Stomach (tissue), 9 donors: ENCODE data around the gene C1QBP. TPM values are rescaled to one million over a fixed set of nuclear protein-coding genes. Genes with fewer than 3 reads are reported as not detected.

Experiments
- DNase-seq, 2 donors: peaks; one replicate each; pipeline versions ENCODE4 v3.0.0 to v3.0.0-alpha.2; 2013 to 2019
- H3K27ac ChIP-seq, 5 donors: fragments of 200-600 bp in 4 of 5; sonication (generic) in 4 of 5; one replicate each; pipeline ENCODE4 v1.5.1; 2013 to 2019; ENCODE audit warnings: mild to moderate bottlenecking in 1 of 5, moderate library complexity in 1 of 5
- H3K27me3 ChIP-seq, 3 donors: fragments of 200-600 bp; sonication (generic); one replicate each; pipeline ENCODE4 v1.5.1; 2017 to 2019; ENCODE audit warnings: mixed run types in 1 of 3
- H3K36me3 ChIP-seq, 4 donors: fragments of 200-600 bp; sonication (generic); 1 replicate in 3 of 4; 2 replicates in 1 of 4; pipeline ENCODE4 v1.5.1; 2016 to 2019
- H3K4me1 ChIP-seq, 4 donors: fragments of 200-600 bp; sonication (generic); one replicate each; pipeline ENCODE4 v1.5.1; 2016 to 2019
- H3K4me3 ChIP-seq, 4 donors: fragments of 200-600 bp; sonication (generic) in 3 of 4; one replicate each; pipeline ENCODE4 v1.5.1; 2016 to 2019; ENCODE audit warnings: mild to moderate bottlenecking in 1 of 4
- H3K9me3 ChIP-seq, 4 donors: fragments of 200-600 bp; sonication (generic); one replicate each; pipeline ENCODE4 v1.5.1; 2016 to 2019
- EP300 ChIP-seq: sonication (generic); formaldehyde crosslinking; IDR thresholded peaks from one replicate; pipeline ENCODE4 v1.6.1; 2017; ENCODE audit warnings: antibody characterized with exemption
- POLR2A ChIP-seq, 4 donors: fragments of 450-650 bp; IDR thresholded peaks; one replicate each; pipeline ENCODE4 v1.6.1; 2016; ENCODE audit warnings: antibody characterized with exemption in 4 of 4, control low read depth in 2 of 4, mild to moderate bottlenecking in 1 of 4, moderate library complexity in 1 of 4
- POLR2AphosphoS5 ChIP-seq, 3 donors: sonication (generic); formaldehyde crosslinking; IDR thresholded peaks; one replicate each; pipeline ENCODE4 v1.6.1; 2016; ENCODE audit warnings: antibody characterized with exemption in 3 of 3
- WGBS, 5 donors: extraction: QIAGEN DNeasy Blood & Tissue Kit in 3 of 5; methylation state at CpG; one replicate each; pipeline versions ENCODE4 v1.1.5 to v1.1.7; 2013 to 2018; 5-methylcytosine and 5-hydroxymethylcytosine counted together
- intact Hi-C: fragments of 100-400 bp; cut with DNase I; formaldehyde crosslinking; loops from one replicate; pipeline ENCODE4 v1.15.1; 2023; ENCODE audit warnings: low total_unique reads
- polyA plus RNA-seq, 3 donors: library from polyadenylated mRNA; stranded (reverse); fragments of 200-250 nt; gene quantifications; one replicate each; pipeline ENCODE4 v1.2.3, GENCODE V29; 2013
- total RNA-seq, 5 donors: library from RNA; depleted of rRNA; stranded (reverse); fragments of >200 nt; gene quantifications; one replicate each; pipeline versions ENCODE4 v1.1.0 to v1.2.3, GENCODE V29; 2014 to 2016
- TF ChIP-seq, protein P1 (sequence below), 7 experiments: fragments of 450-650 bp in 4 of 7; fragments of 200-600 bp in 3 of 7; sonication (generic) in 3 of 7; IDR thresholded peaks; one replicate each; pipeline ENCODE4 v1.5.1; 2016 to 2019; ENCODE audit warnings: antibody characterized with exemption in 7 of 7, control low read depth in 2 of 7, mild to moderate bottlenecking in 1 of 7
- donor health status: healthy with polysubstance abuse.
- donor health status: Bipolar disorder and iron deficiency.
- donor health status: healthy.

C1QBP gene
- total and polyA plus RNA-seq, 8 donors = 26.8 to 320 (median 95.4) TPM

DNA sequence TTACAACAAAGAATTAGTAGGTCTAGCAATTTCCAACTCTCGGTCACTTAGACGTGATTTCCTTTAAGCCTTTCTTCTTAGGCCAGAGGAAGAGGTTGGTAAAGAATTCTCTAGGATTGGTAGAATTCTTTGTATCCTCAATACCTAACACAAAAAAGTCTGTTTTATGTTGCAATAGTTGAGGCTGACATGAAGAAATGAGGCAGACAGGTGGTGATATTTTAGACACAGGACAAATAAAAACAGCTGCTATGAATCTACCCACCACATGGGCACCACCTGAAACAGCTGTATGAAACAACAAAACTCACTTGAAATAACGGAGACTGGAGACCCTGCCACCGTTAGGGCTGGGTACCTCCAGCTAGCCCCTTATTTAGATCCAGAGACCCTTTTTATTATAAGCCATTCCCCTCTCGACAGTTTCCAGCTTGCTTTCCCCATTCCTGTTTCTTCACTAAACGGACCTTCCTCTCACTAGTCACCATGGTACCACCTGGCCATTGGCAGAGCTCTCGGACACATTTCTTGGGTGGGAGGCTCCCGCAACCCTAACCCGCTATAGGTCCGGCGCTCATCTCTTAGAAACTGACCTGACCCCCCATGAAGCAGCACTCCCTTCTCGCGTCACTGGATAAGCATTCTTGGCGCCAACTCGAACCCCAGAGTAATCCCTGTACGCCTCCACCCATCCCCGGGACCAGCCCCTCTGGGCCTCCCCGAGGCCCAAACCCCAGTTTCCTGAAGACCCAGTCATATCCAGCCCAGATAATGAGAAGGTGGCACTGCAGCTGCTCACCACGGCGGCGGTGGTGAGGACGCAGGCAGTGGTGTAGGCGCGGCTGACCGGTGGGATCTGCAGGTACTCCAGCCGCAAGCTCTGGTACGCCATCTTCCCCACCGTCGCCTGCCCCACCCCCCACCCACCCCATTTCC lies 46.6 kb upstream of the C1QBP start, which contains the start of gene DERL2:
TSS of gene DERL2 (minus strand) at position 909 of the 936 bp plus-strand sequence. CDS start at position 892, 17 bp downstream.
- peaks cover 26 to 70% (median 64%) of the 10 kb centered on the region in 4 donors for H3K36me3 ChIP-seq
- no peak for TF ChIP-seq POLR2AphosphoS5 (IDR thresholded peaks at IDR 0.05)
- TF ChIP-seq EP300 = no peak
- TF ChIP-seq POLR2A (IDR thresholded peaks at IDR 0.05) = no peak
- TF ChIP-seq, protein P1, sequence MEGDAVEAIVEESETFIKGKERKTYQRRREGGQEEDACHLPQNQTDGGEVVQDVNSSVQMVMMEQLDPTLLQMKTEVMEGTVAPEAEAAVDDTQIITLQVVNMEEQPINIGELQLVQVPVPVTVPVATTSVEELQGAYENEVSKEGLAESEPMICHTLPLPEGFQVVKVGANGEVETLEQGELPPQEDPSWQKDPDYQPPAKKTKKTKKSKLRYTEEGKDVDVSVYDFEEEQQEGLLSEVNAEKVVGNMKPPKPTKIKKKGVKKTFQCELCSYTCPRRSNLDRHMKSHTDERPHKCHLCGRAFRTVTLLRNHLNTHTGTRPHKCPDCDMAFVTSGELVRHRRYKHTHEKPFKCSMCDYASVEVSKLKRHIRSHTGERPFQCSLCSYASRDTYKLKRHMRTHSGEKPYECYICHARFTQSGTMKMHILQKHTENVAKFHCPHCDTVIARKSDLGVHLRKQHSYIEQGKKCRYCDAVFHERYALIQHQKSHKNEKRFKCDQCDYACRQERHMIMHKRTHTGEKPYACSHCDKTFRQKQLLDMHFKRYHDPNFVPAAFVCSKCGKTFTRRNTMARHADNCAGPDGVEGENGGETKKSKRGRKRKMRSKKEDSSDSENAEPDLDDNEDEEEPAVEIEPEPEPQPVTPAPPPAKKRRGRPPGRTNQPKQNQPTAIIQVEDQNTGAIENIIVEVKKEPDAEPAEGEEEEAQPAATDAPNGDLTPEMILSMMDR (IDR thresholded peaks at IDR 0.05) = no peak
- peak within 1 kb of the TSS; percentile 78 to 98 (median 92) for H3K4me3 ChIP-seq
- H3K9me3 ChIP-seq = no peaks in the 10 kb centered on the region
- intact Hi-C loops = no loop called here
- peaks cover 21 to 63% (median 43%) of the 10 kb centered on the region in 4 donors for H3K4me1 ChIP-seq
- DNase-seq = no peak
- 4 to 8% (median 5%) methylated on average over 19 to 29 of the region's 29 CpGs for WGBS, 5 donors
- H3K27ac ChIP-seq = peak within 1 kb of the TSS; percentile 95 to 100 (median 98)
- H3K27me3 ChIP-seq = no peaks in the 10 kb centered on the region

DNA sequence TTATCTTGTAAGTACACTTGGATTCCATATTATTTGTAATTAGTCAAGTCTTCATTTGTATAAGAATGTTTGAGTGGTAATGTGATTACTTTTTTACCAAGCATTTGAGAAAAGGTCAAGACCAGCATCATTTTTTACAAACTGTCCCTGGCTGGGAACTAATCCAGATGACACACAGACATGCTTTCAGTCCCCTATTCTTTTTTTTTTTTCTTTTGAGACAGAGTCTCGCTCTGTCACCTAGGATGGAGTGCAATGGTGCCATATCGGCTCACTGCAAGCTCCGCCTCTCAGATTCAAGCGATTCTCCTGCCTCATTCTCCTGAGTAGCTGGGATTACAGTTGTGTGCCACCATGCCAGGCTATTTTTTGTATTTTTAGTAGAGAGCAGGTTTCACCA lies 42.5 kb upstream of the C1QBP start:
- DNase-seq = no peak
- WGBS, 5 donors = 89 to 99% (median 97%) methylated on average over 4 of the region's 4 CpGs
- intact Hi-C loops = no loop called here
- Histone ChIP-seq H3K4me1 (peaks cover 9 to 44% (median 27%) of the 10 kb centered on the region in 4 donors), H3K9me3 (no peaks in the 10 kb centered on the region), H3K27me3 (no peaks in the 10 kb centered on the region), H3K36me3 (peaks cover 40 to 84% (median 80%) of the 10 kb centered on the region in 4 donors), H3K4me3 (no peak overlapping the region), H3K27ac (no peak overlapping the region)
- TF ChIP-seq POLR2A (IDR thresholded peaks at IDR 0.05) (no peak), EP300 (no peak), POLR2AphosphoS5 (IDR thresholded peaks at IDR 0.05) (no peak)
- TF ChIP-seq, protein P1 (IDR thresholded peaks at IDR 0.05) = no peak

DNA sequence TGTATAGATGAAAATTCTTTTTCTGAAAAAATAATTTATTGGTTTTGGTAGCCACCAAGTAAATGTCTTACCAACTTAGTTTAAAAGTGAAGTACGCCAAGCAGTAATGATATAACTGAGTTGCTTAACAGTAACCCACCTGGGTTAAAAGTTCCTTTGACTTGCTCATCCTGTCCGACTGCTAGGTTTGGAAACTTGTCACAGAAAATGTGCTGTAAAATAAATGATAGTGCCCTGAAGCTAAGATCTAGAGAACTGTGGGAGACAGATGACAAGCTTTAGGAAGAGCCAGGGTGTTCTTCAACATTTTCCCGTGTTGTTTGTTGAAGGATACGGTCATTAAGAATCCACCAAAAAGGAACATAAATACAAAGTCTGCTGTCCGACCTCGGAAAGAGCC lies 42.0 kb upstream of the C1QBP start:
- 78 to 88% (median 85%) methylated on average over 6 of the region's 6 CpGs for WGBS, 5 donors
- H3K36me3 ChIP-seq = peaks cover 40 to 89% (median 85%) of the 10 kb centered on the region in 4 donors
- peaks cover 9 to 44% (median 27%) of the 10 kb centered on the region in 4 donors for H3K4me1 ChIP-seq
- no peaks in the 10 kb centered on the region for H3K27me3 ChIP-seq
- H3K27ac ChIP-seq = no peak overlapping the region
- intact Hi-C loops = no loop called here
- no peak for DNase-seq
- no peaks in the 10 kb centered on the region for H3K9me3 ChIP-seq
- no peak overlapping the region for H3K4me3 ChIP-seq
- TF ChIP-seq POLR2A (IDR thresholded peaks at IDR 0.05) (no peak), EP300 (no peak), POLR2AphosphoS5 (IDR thresholded peaks at IDR 0.05) (no peak)
- TF ChIP-seq, protein P1 (IDR thresholded peaks at IDR 0.05) = no peak

DNA sequence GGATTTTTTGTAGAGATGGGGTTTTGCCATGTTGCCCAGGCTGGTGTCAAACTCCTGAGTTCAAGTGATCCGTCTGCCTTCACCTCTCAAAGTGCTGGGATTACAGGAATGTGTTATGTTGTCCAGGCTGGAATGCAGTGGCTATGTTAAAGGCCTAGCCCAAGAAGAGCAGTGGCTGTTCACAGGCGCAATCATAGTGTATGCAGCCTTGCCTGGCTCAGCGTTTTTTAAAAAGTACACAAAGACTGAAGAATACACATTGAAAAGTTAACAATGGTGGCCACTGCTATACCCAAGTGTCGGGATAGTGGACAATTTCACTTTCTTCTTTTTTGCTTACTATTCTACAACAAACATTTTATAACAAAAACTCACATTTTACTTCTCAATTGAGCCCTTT lies 40.0 kb upstream of the C1QBP start:
- TF ChIP-seq, protein P1 (IDR thresholded peaks at IDR 0.05) = no peak
- TF ChIP-seq POLR2AphosphoS5 (IDR thresholded peaks at IDR 0.05) (no peak), POLR2A (IDR thresholded peaks at IDR 0.05) (no peak), EP300 (no peak)
- 93 to 100% (median 94%) methylated on average over 4 of the region's 4 CpGs for WGBS, 5 donors
- H3K27me3 ChIP-seq = no peaks in the 10 kb centered on the region

More for the DNA sequence above, 40.0 kb upstream of the C1QBP start:
- no peaks in the 10 kb centered on the region for H3K9me3 ChIP-seq
- peaks cover 0 to 27% (median 8%) of the 10 kb centered on the region in 4 donors for H3K4me1 ChIP-seq
- intact Hi-C loops = no loop called here
- H3K36me3 ChIP-seq = peaks cover 48 to 100% (median 97%) of the 10 kb centered on the region in 4 donors
- DNase-seq = no peak
- no peak overlapping the region for H3K27ac ChIP-seq
- H3K4me3 ChIP-seq = no peak overlapping the region
